GM12865 (cell line): ENCODE data around the gene SYNM.

Source experiments
- DNase-seq: peaks from one replicate; pipeline ENCODE4 v3.0.0; 2010; ENCODE audit warnings: low read depth
- H3K4me3 ChIP-seq: 2 replicates; pipeline ENCODE4 v1.5.1; 2011; ENCODE audit warnings: mild to moderate bottlenecking, low read depth, low read length, control low read depth
- TF ChIP-seq, protein P1 (sequence below): IDR thresholded peaks from 2 replicates; pipeline ENCODE4 v1.5.1; 2011; ENCODE audit warnings: low read length, control low read depth, low read depth, inconsistent platforms; ENCODE audit not compliant: insufficient read depth; ENCODE audit errors: missing control alignments

SYNM gene

GRCh38 chr15:99076109-99076508, 28.8 kb upstream of the SYNM start:
- H3K4me3 ChIP-seq, result peak overlapping the region; percentile 68
- TF ChIP-seq, protein P1, sequence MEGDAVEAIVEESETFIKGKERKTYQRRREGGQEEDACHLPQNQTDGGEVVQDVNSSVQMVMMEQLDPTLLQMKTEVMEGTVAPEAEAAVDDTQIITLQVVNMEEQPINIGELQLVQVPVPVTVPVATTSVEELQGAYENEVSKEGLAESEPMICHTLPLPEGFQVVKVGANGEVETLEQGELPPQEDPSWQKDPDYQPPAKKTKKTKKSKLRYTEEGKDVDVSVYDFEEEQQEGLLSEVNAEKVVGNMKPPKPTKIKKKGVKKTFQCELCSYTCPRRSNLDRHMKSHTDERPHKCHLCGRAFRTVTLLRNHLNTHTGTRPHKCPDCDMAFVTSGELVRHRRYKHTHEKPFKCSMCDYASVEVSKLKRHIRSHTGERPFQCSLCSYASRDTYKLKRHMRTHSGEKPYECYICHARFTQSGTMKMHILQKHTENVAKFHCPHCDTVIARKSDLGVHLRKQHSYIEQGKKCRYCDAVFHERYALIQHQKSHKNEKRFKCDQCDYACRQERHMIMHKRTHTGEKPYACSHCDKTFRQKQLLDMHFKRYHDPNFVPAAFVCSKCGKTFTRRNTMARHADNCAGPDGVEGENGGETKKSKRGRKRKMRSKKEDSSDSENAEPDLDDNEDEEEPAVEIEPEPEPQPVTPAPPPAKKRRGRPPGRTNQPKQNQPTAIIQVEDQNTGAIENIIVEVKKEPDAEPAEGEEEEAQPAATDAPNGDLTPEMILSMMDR, result no peak
- no peak for DNase-seq

- TF ChIP-seq, protein P1, result peak; percentile 86
- peak overlapping the region; percentile 68 for H3K4me3 ChIP-seq
- peak; percentile 88 for DNase-seq
Observed at GRCh38 chr15:99076555-99077308, 28.1 kb upstream of the SYNM start.

DNA sequence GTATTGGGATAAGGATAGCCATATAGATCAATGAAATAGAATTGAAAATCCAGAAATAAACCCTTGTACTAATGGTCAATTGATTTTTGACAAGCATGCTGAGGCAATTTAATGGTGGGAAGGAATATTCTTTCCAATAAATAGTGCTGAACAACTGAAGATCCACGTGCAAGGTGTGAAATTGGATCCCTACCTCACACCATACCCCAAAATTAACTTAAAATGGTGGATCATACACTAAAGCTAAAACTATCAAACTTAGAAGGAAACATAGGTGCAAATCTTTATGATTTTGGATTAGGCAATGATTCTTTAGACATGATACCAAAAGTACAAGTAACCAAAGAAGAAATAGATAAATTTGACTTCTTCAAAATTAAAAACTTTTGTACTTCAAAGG, 22.1 kb upstream of the SYNM start:
- no peak overlapping the region for H3K4me3 ChIP-seq
- TF ChIP-seq, protein P1, result no peak
- DNase-seq, result no peak

GRCh38 chr15:99084965-99085364, 19.9 kb upstream of the SYNM start:
- TF ChIP-seq, protein P1, result no peak
- no peak overlapping the region for H3K4me3 ChIP-seq
- DNase-seq, result no peak

DNA sequence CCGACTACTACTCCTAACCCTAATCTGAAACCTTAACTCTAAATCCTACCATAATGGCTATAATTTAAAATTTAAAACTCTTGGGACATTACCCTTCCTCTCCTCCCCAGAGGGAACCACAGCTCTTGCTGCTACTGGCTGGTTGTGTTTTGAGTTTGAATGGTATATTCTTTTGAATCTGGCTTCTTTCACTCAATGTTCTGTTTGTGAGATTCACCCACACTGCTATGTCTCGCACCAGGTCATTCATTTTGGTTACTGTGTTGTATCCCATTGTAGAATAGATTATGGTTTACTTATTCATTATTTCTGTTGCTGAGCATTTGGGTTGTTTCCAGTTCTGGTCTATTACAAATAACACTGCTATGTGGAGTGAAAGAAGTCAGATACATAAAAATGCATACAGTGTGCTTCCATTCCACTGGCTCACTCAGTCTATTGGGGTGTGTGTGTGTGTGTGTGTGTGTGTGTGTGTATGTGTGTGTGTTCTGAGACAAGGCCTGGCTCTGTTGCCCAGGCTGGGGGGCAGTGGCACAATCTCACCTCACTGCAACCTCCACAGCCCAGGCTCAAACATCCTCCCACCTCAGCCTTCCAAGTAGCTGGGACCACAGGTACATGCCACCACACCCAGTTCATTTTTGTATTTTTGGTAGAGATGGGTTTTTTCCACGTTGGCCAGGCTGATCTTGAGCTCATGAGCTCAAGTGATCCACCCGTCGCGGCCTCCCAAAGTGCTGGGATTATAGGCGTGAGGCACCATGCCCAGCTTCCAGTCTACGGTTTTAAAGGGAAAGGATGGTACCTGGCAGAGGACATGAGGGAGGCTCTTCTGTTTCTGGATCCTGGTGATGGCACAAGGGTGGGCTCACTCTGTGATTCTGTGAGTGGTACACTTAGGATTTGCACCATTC, 19.2 kb upstream of the SYNM start:
- TF ChIP-seq, protein P1, result no peak
- H3K4me3 ChIP-seq, result no peak overlapping the region
- no peak for DNase-seq

DNA sequence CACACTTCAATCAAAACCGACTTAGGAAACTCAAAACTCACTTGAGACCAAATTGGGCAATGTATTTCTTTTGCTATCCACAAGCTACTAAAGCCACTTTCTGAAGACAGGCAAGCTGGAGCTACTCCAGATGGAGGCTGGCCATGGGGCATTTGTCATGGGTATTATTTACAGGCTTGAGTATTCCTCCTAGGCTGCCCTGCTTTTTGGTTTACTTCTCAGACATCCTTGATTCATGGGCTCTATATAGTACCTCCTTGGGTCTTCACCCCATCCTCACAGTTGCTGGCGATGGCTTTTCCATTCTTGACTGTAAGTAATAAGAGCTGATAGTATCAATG, 18.6 kb upstream of the SYNM start:
- no peak for DNase-seq
- TF ChIP-seq, protein P1, result no peak
- H3K4me3 ChIP-seq, result no peak overlapping the region
